Measurements from ENCODE around the gene LRRFIP2.

Gene LRRFIP2

GRCh38 chr3:37140899-37141541 lies 33.4 kb downstream of the LRRFIP2 start:
- H3K27me3 ChIP-seq (ENCODE audit: insufficient read depth, poor library complexity, severe bottlenecking) = no peaks in the 10 kb centered on the region
- H3K27ac ChIP-seq (replicated peaks) = no peak overlapping the region
- TF ChIP-seq CTCF (IDR thresholded peaks at IDR 0.05; ENCODE audit: insufficient read depth, low read length) (no peak), POLR2AphosphoS5 (IDR thresholded peaks at IDR 0.05; ENCODE audit: low read depth) (no peak), GABPA (IDR thresholded peaks at IDR 0.05; ENCODE audit: low read depth) (no peak), SPI1 (IDR thresholded peaks at IDR 0.05; ENCODE audit: borderline replicate concordance, low read depth) (no peak), REST (IDR thresholded peaks at IDR 0.05; ENCODE audit: insufficient replicate concordance, low read depth) (no peak)
- no peak for DNase-seq (ENCODE audit: low read depth in 1 of 2, low spot score in 1 of 2)
- H3K4me3 ChIP-seq (replicated peaks; ENCODE audit: insufficient read depth, low read length) = no peak overlapping the region

GRCh38 chr3:37139567-37140052 lies 34.8 kb downstream of the LRRFIP2 start:
- Histone ChIP-seq H3K4me3 (replicated peaks; ENCODE audit: insufficient read depth, low read length) (no peak overlapping the region), H3K27me3 (ENCODE audit: insufficient read depth, poor library complexity, severe bottlenecking) (no peaks in the 10 kb centered on the region), H3K27ac (replicated peaks) (no peak overlapping the region)
- TF ChIP-seq CTCF (IDR thresholded peaks at IDR 0.05; ENCODE audit: insufficient read depth, low read length) = no peak
- TF ChIP-seq POLR2AphosphoS5 (IDR thresholded peaks at IDR 0.05; ENCODE audit: low read depth) = no peak
- no peak for DNase-seq (ENCODE audit: low read depth in 1 of 2, low spot score in 1 of 2)

- no peak for DNase-seq (ENCODE audit: low read depth in 1 of 2, low spot score in 1 of 2)
- Histone ChIP-seq H3K27me3 (ENCODE audit: insufficient read depth, poor library complexity, severe bottlenecking) (no peaks in the 10 kb centered on the region), H3K27ac (replicated peaks) (no peak overlapping the region), H3K4me3 (replicated peaks; ENCODE audit: insufficient read depth, low read length) (no peak overlapping the region)
- TF ChIP-seq SPI1 (IDR thresholded peaks at IDR 0.05; ENCODE audit: borderline replicate concordance, low read depth) = no peak
- no peak for TF ChIP-seq POLR2AphosphoS5 (IDR thresholded peaks at IDR 0.05; ENCODE audit: low read depth)
- no peak for TF ChIP-seq GABPA (IDR thresholded peaks at IDR 0.05; ENCODE audit: low read depth)
- TF ChIP-seq CTCF (IDR thresholded peaks at IDR 0.05; ENCODE audit: insufficient read depth, low read length) = no peak
- no peak for TF ChIP-seq REST (IDR thresholded peaks at IDR 0.05; ENCODE audit: insufficient replicate concordance, low read depth)
Observed at GRCh38 chr3:37138816-37139215, 35.6 kb downstream of the LRRFIP2 start.

- TF ChIP-seq POLR2AphosphoS5 (IDR thresholded peaks at IDR 0.05; ENCODE audit: low read depth) (no peak), GABPA (IDR thresholded peaks at IDR 0.05; ENCODE audit: low read depth) (no peak), SPI1 (IDR thresholded peaks at IDR 0.05; ENCODE audit: borderline replicate concordance, low read depth) (no peak), CTCF (IDR thresholded peaks at IDR 0.05; ENCODE audit: insufficient read depth, low read length) (no peak), REST (IDR thresholded peaks at IDR 0.05; ENCODE audit: insufficient replicate concordance, low read depth) (no peak)
- DNase-seq (ENCODE audit: low read depth in 1 of 2, low spot score in 1 of 2) = no peak
- Histone ChIP-seq H3K27ac (replicated peaks) (peak overlapping the region; percentile 26), H3K27me3 (ENCODE audit: insufficient read depth, poor library complexity, severe bottlenecking) (no peaks in the 10 kb centered on the region), H3K4me3 (replicated peaks; ENCODE audit: insufficient read depth, low read length) (no peak overlapping the region)
Observed at GRCh38 chr3:37137516-37137915, 36.9 kb downstream of the LRRFIP2 start.

Measured in HL-60 (cell line).